NOMO-1 treated with DMSO at 0.1 percent for 48 hours (cell line): ENCODE measurements around the gene ROBO2.
"Not testable (repeated sequence)": the region's sequence is repeated elsewhere in the genome, so short reads cannot be mapped to it uniquely, and the experiment has no call there.

Experiments used
- DNase-seq: peaks from one replicate; lab custom pipeline; 2025; ENCODE audit not compliant: unreplicated experiment; lab: John Stamatoyannopoulos, UW

Gene ROBO2

GRCh38 chr3:77392181-77392580 is 352.3 kb downstream of the ROBO2 start:
- DNase-seq = no peak

- no peak for DNase-seq
Measured at GRCh38 chr3:77394046-77394445, 354.1 kb downstream of the ROBO2 start.

- DNase-seq = no peak
Measured at GRCh38 chr3:77404871-77405270, 365.0 kb downstream of the ROBO2 start.

- DNase-seq = no peak
Measured at GRCh38 chr3:77407441-77407840, 367.5 kb downstream of the ROBO2 start.

- not testable (repeated sequence) for DNase-seq
Measured at GRCh38 chr3:77410334-77410733, 370.4 kb downstream of the ROBO2 start.

GRCh38 chr3:77411334-77411733 is 371.4 kb downstream of the ROBO2 start:
- no peak for DNase-seq

GRCh38 chr3:77412021-77412438 is 372.1 kb downstream of the ROBO2 start:
- DNase-seq = no peak

- no peak for DNase-seq
Measured at GRCh38 chr3:77412584-77412983, 372.7 kb downstream of the ROBO2 start.

- DNase-seq = no peak
Measured at GRCh38 chr3:77414881-77415280, 375.0 kb downstream of the ROBO2 start.

- no peak for DNase-seq
Measured at GRCh38 chr3:77420336-77420735, 380.4 kb downstream of the ROBO2 start.

GRCh38 chr3:77421916-77422315 is 382.0 kb downstream of the ROBO2 start:
- no peak for DNase-seq

GRCh38 chr3:77426531-77426930 is 386.6 kb downstream of the ROBO2 start:
- no peak for DNase-seq

- DNase-seq = no peak
Measured at GRCh38 chr3:77427528-77427927, 387.6 kb downstream of the ROBO2 start.

GRCh38 chr3:77436908-77437307 is 397.0 kb downstream of the ROBO2 start:
- no peak for DNase-seq

GRCh38 chr3:77446084-77446483 is 406.2 kb downstream of the ROBO2 start:
- no peak for DNase-seq

- DNase-seq = no peak
Measured at GRCh38 chr3:77446761-77447160, 406.9 kb downstream of the ROBO2 start.

- DNase-seq = no peak
Measured at GRCh38 chr3:77449459-77450350, 409.8 kb downstream of the ROBO2 start.

- no peak for DNase-seq
Measured at GRCh38 chr3:77456431-77456830, 416.5 kb downstream of the ROBO2 start.

GRCh38 chr3:77456906-77457305 is 417.0 kb downstream of the ROBO2 start:
- DNase-seq = no peak

- DNase-seq = no peak
Measured at GRCh38 chr3:77459926-77460325, 420.0 kb downstream of the ROBO2 start.

GRCh38 chr3:77460326-77460725 is 420.4 kb downstream of the ROBO2 start:
- DNase-seq = no peak

GRCh38 chr3:77462951-77463350 is 423.1 kb downstream of the ROBO2 start:
- DNase-seq = no peak
